GM21526 (cell line): Measurements from ENCODE around the gene IFNA4.
A peak's percentile ranks its signal among the peaks of the same experiment; 100 is the strongest.
"Not testable (repeated sequence)": the region's sequence is repeated elsewhere in the genome, so short reads cannot be mapped to it uniquely, and the experiment has no call there.

Experiments used
- ATAC-seq: cut with Tn5 transposase; IDR thresholded peaks from one replicate; pipeline ENCODE4 v1.9.1; 2021; ENCODE audit warnings: moderate library complexity; ENCODE audit not compliant: unreplicated experiment, low FRiP score

The IFNA4 gene

DNA sequence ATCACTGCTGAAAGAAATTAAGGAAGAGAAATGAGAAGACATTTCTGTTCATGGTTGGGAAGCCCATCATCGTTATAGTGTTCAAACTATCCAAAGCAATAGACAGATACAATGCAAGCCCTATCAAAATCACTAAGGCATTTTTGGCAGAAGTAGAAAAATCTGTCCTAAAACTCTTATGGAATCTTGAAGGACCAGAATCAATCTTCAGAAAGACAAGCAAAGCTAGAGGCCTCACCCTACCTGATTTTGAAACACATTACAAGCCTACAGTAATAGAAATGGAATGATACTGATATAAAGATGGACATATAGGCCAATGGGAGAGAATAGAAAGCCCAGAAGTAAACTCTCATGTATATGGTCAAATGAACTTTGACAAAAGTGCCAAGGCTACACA lies 16.0 kb downstream of the IFNA4 start:
- no peak for ATAC-seq

DNA sequence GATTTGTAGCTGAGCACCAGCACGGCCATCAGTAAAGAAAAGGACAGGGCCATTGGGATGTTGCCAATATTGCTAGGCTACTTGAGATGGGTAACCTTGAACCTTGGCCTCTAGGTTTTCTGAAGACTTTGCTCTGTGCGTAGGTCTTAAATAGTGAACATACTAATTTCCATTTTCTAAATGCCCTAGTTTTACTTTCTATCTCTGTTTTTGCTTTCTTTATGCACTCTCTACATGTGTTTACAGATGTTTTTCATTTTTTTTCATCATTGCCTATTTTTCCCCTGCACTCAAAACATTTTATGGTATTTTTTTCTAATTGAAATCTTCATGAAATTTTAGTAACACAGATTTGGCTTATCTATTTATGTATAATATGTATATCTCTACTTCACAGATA lies 20.8 kb downstream of the IFNA4 start, which contains the start of gene IFNA21:
Gene IFNA21, minus strand, starts transcription at position 101 of the 400 bp plus-strand sequence. Its CDS starts 48 bp downstream, at position 53.
- ATAC-seq = not testable (repeated sequence)

DNA sequence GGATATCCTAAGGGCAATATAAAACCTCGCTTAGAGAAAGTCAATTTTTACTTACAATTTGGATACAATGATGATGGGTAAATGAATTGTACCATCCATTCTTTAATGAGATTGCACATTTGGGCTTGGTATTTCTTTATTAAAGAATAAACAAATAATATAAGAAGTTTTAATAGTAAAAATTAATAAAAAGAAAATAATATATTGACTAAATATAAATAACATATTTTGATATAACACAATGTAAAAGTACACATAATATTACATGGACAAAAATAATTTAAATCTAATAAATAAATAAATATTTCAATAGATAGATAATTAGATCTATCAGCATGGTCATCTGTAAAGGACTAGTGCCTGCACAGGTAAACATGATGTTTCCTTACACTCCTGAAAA lies 21.9 kb downstream of the IFNA4 start:
- ATAC-seq = no peak

DNA sequence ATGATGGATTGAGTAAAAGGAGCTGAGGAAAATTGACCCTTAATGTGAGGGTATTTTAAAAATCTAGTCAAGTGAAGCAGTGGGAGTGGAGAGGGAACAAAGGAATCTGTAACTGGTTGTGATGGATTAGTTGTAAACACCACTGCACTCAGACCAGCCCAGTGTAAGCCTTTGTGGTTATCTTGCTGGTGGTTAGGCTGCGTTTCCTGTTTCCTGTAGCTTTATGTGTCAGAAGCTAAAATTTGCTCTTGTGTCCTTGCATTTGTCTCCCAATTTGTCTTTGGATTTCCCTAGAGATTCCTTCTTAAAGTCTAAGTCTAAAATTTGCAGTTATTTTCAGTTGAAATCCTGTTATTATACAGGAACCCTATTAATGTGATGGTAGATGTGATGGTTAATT lies 27.2 kb downstream of the IFNA4 start:
- peak; percentile 91 for ATAC-seq

DNA sequence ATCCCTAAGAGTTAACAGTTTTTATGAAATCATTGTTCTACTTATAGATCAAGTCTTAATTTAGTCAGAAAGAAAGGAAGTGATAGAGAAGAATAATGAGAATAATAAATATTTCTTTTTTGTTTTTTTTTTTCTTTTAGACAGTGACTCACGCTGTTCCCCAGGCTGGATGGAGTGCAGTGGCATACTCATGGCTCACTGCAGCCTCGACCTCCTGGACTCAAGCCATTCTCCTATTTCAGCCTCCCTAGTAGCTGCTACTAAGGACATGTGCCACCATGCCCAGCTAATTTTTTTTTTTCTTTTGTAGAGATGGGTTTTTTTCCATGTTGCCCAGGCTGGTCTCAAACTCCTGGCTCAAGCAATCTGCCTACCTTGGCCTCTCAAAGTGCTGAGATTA lies 31.9 kb downstream of the IFNA4 start:
- ATAC-seq = no peak

DNA sequence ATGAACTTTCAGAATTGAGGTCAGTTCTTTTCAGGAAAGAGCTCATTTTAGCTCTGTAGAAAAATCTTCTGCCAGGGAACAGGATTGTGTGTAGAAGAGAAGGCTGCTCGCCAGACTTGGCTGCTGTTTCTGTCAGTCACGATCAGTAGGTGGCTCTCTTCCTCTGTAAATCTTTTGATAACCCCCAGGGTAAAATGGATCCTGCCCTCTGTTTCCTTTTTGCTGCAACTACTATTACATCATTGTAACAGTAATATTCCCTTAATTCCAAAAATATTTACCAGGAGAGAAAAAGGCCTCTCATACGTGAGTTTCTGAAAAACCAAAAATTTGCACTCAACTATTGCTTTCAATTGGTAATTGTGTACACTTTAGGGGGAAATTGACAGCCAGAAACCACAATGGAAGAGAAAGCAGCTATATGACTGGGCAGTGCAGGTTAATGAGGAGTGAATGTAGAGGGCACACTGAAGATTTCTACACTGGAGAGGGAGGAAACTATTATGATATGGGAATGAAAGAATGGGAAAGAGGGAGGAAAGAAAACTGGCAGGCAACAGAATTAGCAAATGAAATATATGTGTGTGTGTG lies 33.3 kb downstream of the IFNA4 start:
- peak; percentile 79 for ATAC-seq

DNA sequence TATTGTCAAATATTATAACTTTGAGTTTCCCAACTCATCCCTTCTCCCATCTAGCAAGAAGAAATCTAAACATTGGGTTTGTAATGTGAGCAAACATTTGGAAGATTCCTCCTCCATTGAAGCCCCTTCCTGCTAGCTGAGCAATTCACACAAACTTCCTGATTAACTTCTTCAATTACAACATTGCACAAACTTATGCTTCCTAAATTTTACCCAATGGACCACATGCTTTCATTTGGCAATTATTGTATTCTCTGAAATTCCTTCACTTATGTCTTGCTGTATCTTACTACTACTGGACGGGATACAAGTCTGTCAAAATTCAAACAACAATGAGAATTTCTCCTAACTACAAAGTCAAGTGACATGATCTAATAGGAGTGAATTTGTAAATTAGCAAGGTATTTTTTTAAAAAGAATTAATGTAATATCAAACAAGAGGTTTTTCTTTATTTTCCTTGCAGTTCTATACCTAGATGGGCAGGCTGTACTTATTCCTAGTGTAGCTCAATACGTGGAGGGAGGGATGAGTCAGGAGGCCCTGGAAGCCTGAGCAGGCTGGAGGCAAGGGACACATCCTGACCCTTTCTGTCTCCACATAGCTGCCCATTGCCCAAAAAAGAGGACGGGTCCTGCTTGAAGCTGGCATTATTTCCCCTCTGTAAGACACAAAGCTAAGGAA lies 33.9 kb downstream of the IFNA4 start:
- peak; percentile 25 for ATAC-seq

DNA sequence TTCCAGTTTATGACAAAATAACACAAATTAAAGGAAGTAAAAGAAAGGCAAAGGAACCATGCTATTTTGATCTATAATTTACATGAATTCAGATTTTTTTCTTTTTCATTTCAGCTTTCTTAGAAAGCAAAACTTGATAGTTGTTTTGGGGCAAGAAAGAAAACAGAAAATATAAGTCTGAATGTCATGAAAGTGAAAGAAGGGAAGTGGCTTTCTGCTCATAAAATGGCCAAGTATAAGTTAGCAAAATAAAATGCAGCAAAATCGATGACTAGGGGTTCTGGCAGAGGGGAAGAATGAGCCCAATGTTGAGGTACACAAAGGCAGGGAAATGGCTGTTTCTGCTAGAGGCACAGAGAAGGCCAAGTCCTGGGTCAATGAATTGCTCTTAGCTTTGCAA lies 42.8 kb downstream of the IFNA4 start:
- ATAC-seq = peak; percentile 48

DNA sequence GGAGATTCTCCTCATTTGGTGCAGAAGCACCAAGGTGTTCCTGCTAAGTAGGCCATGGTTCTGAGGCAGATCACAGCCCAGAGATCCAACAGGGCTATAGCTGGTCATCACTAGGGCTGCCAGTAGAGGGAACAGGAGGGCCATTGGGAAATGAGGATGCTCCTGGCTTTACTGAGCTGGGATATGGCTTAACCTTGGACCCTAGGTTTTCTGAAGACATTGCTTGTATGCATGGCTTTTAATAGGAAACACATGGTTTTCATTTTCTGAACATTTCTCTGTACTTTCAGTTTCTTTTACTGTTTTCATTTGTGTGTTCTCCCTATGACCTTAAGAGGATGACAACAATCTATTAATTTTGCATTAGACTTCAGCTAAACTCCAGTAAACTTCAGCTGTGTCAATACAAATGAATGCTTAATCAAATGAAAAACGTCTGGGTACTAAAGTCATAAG lies 45.9 kb downstream of the IFNA4 start, which contains the start of gene IFNW1:
Gene IFNW1, minus strand, starts transcription at position 406 of the 456 bp plus-strand sequence. Its CDS starts 262 bp downstream, at position 144.
- peak; percentile 62 for ATAC-seq

DNA sequence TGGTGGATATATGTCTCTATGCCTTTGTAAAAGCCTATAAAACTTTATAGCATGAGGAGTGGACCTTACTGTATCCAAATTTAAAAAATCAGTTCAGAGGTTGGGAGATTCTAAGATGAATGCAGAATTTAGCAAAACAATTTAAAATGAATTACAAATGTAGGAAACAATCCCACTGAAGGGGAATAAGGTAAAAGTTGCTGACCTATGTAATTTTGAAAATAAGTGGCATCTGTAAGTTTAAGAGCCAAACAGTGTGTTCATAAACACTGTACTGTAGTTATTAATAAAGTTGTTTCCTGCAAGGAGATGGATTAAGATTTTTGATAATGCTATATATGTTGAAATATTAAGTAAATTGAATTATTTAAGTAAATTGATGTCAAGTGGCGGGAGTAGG lies 50.4 kb downstream of the IFNA4 start:
- no peak for ATAC-seq
